NT2/D1 (cell line): Measurements from ENCODE around the gene KRT32.

ENCODE experiments used
- SUZ12 ChIP-seq: IDR thresholded peaks from 2 replicates; pipeline ENCODE4 v1.6.1; 2011; ENCODE audit not compliant: insufficient read length, insufficient read depth; ENCODE audit errors: extremely low read depth
- YY1 ChIP-seq: IDR thresholded peaks from 2 replicates; pipeline ENCODE4 v1.6.1; 2011; ENCODE audit not compliant: insufficient read length, insufficient read depth
- ZNF274 ChIP-seq: IDR thresholded peaks from 2 replicates; pipeline ENCODE4 v1.6.1; 2011; ENCODE audit warnings: mild to moderate bottlenecking, low read depth, low read length

DNA sequence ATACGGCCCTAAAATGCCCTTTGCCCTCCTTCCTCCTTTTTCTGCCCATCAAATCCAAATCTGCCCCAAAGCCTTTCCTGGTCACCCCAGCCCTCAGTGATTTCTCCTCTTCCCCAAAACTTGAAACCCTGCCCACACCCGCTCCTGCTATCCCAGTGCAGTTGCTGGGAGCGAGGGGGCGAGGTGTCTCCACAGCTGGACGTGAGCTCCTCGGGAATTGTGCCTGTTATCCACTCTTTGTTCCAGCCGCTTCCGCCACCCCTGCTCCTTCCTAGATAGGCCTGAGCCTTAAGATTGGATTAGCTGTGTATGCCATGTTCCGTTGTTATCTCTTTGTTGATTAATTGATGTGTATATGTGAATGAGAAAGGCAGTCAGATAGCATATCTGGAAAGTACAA, 16.3 kb upstream of the KRT32 start:
- TF ChIP-seq YY1: no peak
- no peak for TF ChIP-seq ZNF274
- TF ChIP-seq SUZ12: no peak
